Memory B cell (primary cell): Measurements from ENCODE around the gene ANKRD29.
A peak's percentile ranks its signal among the peaks of the same experiment; 100 is the strongest.

Source experiments
- ATAC-seq: fragments of 150-1000 bp; cut with Tn5 transposase; 2 replicates; pipeline ENCODE4 v1.10.0; 2021; ENCODE audit warnings: low read depth, mild to moderate bottlenecking, moderate library complexity
- DNase-seq, 2 donors: peaks; one replicate each; pipeline ENCODE4 v3.0.0; 2022; ENCODE audit warnings: low spot score in 2 of 2
- H3K27ac Mint-ChIP-seq: one replicate; pipeline ENCODE4 v1.8.0; 2022; ENCODE audit warnings: mild to moderate bottlenecking, moderate library complexity, mixed read lengths
- H3K27me3 Mint-ChIP-seq: one replicate; pipeline ENCODE4 v1.8.0; 2022; ENCODE audit warnings: mixed read lengths
- H3K36me3 Mint-ChIP-seq: one replicate; pipeline ENCODE4 v1.8.0; 2022; ENCODE audit warnings: mild to moderate bottlenecking, mixed read lengths
- H3K4me1 Mint-ChIP-seq: one replicate; pipeline ENCODE4 v1.8.0; 2022; ENCODE audit warnings: mixed read lengths
- H3K4me3 Mint-ChIP-seq: one replicate; pipeline ENCODE4 v1.8.0; 2022; ENCODE audit warnings: mild to moderate bottlenecking, moderate library complexity, mixed read lengths
- H3K9me3 Mint-ChIP-seq: one replicate; pipeline ENCODE4 v1.8.0; 2022; ENCODE audit warnings: mixed read lengths

ANKRD29 gene

DNA sequence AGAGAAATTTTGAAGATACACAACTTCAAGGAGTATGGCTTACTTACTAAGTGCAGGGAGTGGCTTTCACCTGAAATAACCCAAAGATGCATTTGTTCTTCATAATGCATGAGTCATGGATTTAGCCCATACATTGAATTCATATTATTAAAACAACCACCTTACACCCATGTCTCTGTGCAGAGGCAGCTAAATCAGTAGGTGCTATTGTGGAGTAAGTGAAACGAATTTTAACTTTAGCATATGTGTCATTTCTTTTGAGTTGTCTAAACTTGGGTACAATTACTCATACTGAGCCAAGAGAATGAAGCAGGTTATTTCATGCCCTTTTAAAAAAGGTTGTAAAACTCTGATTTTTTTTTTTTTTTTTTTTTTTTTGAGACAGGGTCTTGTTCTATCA lies 11.0 kb upstream of the ANKRD29 start:
- Mint-ChIP-seq H3K4me3 (no peak overlapping the region), H3K27me3 (peaks cover 18% of the 10 kb centered on the region), H3K9me3 (no peaks in the 10 kb centered on the region), H3K4me1 (no peaks in the 10 kb centered on the region), H3K27ac (no peak overlapping the region), H3K36me3 (no peaks in the 10 kb centered on the region)
- ATAC-seq (no peak), DNase-seq (no peak)

DNA sequence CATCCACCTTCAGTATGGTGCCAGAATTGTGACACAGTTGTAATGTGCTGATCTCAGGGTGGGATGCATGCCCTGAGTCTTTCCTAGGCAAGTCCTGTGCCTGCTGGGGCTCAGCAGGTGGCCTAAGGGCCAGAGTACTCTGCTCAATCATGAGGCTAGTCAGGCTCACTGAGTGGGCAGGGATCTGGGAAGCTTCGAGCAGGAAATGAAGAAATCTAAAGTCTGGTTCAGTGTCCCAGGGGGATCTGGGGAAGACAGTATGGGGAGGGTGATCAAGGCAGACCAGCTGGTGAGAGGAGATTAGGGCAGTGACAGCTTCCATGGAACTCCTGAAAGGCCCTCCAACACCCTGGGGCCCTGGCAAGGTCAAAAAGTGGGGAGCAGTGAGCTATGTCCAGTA lies 8.9 kb upstream of the ANKRD29 start:
- Mint-ChIP-seq H3K36me3 (no peaks in the 10 kb centered on the region), H3K27ac (no peak overlapping the region), H3K9me3 (no peaks in the 10 kb centered on the region), H3K4me3 (no peak overlapping the region), H3K27me3 (peaks cover 19% of the 10 kb centered on the region), H3K4me1 (no peaks in the 10 kb centered on the region)
- ATAC-seq, result no peak
- no peak for DNase-seq

DNA sequence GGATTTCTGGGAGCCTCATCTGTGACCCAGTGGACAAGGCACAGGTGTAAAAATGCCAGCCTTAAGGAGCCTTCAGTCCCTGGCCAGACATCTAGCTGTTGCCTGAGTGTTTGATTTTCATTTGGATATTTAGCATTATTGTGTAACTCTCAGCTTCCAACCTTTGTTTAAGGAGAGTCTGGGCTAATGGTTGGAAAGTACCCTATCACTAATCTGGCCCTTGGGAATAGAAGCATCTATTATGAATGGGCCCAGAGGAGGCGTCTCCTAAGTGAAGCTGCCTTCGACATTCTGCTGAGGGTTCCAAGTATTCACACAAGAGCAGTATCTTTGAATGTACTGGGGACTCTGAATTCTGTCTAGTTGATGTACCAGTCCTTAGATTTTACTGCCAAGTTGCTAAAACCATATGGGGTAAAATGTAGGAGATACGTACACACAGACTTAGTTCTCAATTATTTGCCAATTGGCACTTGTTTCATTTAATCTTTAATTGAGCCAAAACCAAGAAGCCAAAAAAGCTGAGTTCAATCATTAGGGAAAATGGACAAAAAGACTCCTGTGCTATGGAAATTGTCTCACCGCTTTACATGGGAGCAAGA lies 7.2 kb upstream of the ANKRD29 start:
- Mint-ChIP-seq H3K36me3 (no peaks in the 10 kb centered on the region), H3K4me3 (no peak overlapping the region), H3K27ac (no peak overlapping the region), H3K9me3 (no peaks in the 10 kb centered on the region), H3K4me1 (no peaks in the 10 kb centered on the region), H3K27me3 (peaks cover 23% of the 10 kb centered on the region)
- no peak for DNase-seq
- no peak for ATAC-seq

GRCh38 chr18:23669202-23669766 lies 6.6 kb upstream of the ANKRD29 start:
- Mint-ChIP-seq H3K9me3 (no peaks in the 10 kb centered on the region), H3K27me3 (peaks cover 22% of the 10 kb centered on the region), H3K4me1 (no peaks in the 10 kb centered on the region), H3K27ac (no peak overlapping the region), H3K4me3 (no peak overlapping the region), H3K36me3 (no peaks in the 10 kb centered on the region)
- ATAC-seq (no peak), DNase-seq (no peak)

DNA sequence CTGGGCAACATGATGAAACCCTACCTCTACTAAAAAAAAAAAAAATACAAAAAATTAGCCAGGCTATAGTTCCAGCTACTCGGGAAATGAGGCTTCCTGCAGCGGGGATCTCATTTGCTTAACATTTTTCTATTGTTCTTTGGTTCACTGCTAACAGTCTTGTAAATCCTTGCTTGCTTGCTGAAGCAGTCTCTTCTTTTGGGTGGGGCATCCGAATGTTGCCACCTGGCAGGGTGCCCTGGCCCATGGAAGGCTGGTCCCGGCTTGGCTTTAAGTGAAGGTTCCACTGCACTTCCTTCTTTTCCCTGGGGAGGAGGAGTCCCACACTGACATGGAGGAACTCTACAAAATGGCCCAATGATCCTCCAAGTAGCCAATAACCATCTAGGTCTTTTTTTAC lies 6.0 kb upstream of the ANKRD29 start:
- no peak for ATAC-seq
- DNase-seq, result no peak
- Mint-ChIP-seq H3K9me3 (no peaks in the 10 kb centered on the region), H3K27ac (no peak overlapping the region), H3K27me3 (peaks cover 22% of the 10 kb centered on the region), H3K4me1 (no peaks in the 10 kb centered on the region), H3K4me3 (no peak overlapping the region), H3K36me3 (no peaks in the 10 kb centered on the region)

GRCh38 chr18:23667114-23667513 lies 4.4 kb upstream of the ANKRD29 start:
- Mint-ChIP-seq H3K4me1 (peaks cover 4% of the 10 kb centered on the region), H3K36me3 (peaks cover 2% of the 10 kb centered on the region), H3K9me3 (no peaks in the 10 kb centered on the region), H3K4me3 (no peak overlapping the region), H3K27ac (no peak overlapping the region), H3K27me3 (peaks cover 22% of the 10 kb centered on the region)
- ATAC-seq, result no peak
- DNase-seq, result no peak

- Mint-ChIP-seq H3K4me1 (peaks cover 6% of the 10 kb centered on the region), H3K27me3 (peaks cover 28% of the 10 kb centered on the region), H3K4me3 (no peak overlapping the region)
These were observed 2.0 kb upstream of the ANKRD29 start for GRCh38 chr18:23664674-23665073.

DNA sequence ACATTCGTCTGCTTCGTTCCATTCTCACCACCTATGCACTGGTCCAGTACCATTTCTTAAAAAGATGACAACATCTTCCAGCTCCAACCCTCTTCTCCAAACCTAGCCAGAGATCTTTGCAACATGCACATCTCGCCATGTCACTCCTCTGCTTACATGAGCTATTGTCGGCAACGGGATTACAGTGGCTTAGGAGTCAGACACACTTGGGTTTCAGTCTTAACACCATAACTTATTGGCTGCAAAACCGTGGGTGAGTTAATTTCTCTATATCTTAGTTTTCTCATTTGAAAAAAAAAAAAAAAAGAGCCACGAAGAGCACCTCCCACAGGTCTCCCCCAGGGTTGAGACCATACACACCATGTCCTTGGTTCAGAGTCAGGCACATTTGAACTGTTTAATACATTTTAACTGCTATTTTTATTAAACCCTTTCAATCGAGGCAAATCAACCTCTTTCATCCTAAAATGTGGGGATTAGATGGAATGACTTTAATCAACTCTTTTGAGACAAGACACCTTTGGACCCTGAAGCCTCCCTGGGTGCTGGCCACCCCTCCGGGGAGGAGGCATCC lies 889 bp downstream of the ANKRD29 start:
- Mint-ChIP-seq H3K27ac (no peak overlapping the region), H3K4me1 (peaks cover 6% of the 10 kb centered on the region), H3K36me3 (peaks cover 4% of the 10 kb centered on the region), H3K27me3 (peaks cover 30% of the 10 kb centered on the region), H3K9me3 (no peaks in the 10 kb centered on the region), H3K4me3 (peak overlapping the region; percentile 60)
- ATAC-seq (no peak), DNase-seq (no peak)

More at GRCh38 chr18:23664674-23665073, 2.0 kb upstream of the ANKRD29 start:
- ATAC-seq (no peak), DNase-seq (no peak)
- H3K27ac Mint-ChIP-seq, result no peak overlapping the region
- H3K9me3 Mint-ChIP-seq, result no peaks in the 10 kb centered on the region
- peaks cover 4% of the 10 kb centered on the region for H3K36me3 Mint-ChIP-seq

GRCh38 chr18:23658285-23658684 lies 4.4 kb downstream of the ANKRD29 start:
- Mint-ChIP-seq H3K9me3 (no peaks in the 10 kb centered on the region), H3K27ac (no peak overlapping the region), H3K4me1 (peaks cover 6% of the 10 kb centered on the region), H3K4me3 (no peak overlapping the region), H3K36me3 (peaks cover 4% of the 10 kb centered on the region), H3K27me3 (peaks cover 24% of the 10 kb centered on the region)
- no peak for ATAC-seq
- no peak for DNase-seq

DNA sequence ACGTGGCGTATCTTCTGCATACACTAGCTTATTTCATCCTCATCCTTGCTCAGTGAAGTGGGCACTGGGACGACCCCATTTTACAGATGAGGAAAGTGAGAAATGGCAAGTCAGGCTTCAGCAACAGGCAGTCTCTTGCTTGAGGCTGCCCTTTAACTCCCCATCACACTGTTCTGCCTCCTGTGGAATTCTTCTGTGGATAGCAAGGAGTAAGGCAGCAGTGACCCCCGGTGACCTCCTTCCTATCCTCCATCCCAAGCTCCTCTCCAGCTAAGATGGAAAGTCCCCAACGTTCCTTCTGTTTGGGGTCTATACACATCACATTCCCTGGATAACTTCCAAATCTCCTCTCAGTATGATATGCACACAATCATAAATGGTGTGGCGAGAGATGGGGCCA lies 10.5 kb downstream of the ANKRD29 start:
- no peaks in the 10 kb centered on the region for H3K4me1 Mint-ChIP-seq
- DNase-seq, result no peak

DNA sequence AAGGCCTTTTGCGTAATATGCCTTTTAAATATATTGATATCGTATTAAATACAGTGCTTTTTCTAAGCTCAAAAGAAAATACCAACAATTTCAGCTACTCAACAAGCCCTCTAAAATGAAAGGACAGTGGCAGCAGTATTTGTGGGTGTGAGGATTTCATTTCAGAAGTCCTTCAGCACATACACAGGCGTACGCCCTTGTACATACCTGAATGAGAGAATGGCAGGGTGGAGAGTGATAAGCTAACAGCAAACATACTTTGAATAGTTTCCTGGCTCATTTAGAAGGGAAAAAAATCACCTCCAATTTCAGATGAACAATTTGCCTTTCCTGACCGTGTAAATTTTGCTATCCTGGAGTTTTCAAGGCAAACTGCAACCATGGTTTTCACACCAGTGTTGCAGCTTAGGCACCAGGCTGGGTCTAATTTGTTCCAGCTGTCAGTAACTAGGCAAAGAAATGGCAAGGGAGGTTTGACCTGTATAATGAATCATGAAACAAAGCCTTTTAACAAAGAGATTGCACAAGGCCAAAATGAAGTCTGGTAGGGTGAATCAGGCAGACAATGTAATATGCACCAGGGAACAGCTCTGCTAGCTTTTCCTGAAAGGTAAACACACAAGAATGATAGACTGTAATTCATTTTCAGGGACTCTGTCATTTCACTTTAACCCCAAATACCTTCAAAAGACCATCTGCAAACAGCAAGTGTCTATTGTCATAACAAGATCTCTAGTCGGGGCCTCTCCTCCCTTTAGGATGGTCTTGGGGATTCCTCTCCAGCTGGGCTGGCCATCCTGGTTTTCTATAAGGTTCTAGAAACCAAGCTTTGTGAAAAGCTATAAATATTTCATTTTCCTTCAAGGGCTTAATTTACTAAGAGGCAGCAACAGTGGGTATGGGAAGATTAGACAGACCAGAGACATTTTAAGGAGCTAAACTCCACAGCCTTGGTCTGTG lies 11.5 kb downstream of the ANKRD29 start:
- no peak overlapping the region for H3K27ac Mint-ChIP-seq
- H3K27me3 Mint-ChIP-seq, result peaks cover 13% of the 10 kb centered on the region
- H3K4me3 Mint-ChIP-seq, result no peak overlapping the region
- no peaks in the 10 kb centered on the region for H3K36me3 Mint-ChIP-seq
- ATAC-seq, result no peak
- no peaks in the 10 kb centered on the region for H3K4me1 Mint-ChIP-seq
- H3K9me3 Mint-ChIP-seq, result no peaks in the 10 kb centered on the region
- DNase-seq, result no peak

More for the DNA sequence above, 10.5 kb downstream of the ANKRD29 start:
- no peak overlapping the region for H3K27ac Mint-ChIP-seq
- no peak overlapping the region for H3K4me3 Mint-ChIP-seq
- no peaks in the 10 kb centered on the region for H3K36me3 Mint-ChIP-seq
- H3K9me3 Mint-ChIP-seq, result no peaks in the 10 kb centered on the region
- H3K27me3 Mint-ChIP-seq, result peaks cover 18% of the 10 kb centered on the region
- no peak for ATAC-seq

- DNase-seq (no peak), ATAC-seq (no peak)
- Mint-ChIP-seq H3K9me3 (no peaks in the 10 kb centered on the region), H3K36me3 (no peaks in the 10 kb centered on the region), H3K27me3 (peaks cover 16% of the 10 kb centered on the region), H3K4me3 (no peak overlapping the region), H3K27ac (no peak overlapping the region), H3K4me1 (no peaks in the 10 kb centered on the region)
These were observed 13.6 kb downstream of the ANKRD29 start for GRCh38 chr18:23648940-23649607.

DNA sequence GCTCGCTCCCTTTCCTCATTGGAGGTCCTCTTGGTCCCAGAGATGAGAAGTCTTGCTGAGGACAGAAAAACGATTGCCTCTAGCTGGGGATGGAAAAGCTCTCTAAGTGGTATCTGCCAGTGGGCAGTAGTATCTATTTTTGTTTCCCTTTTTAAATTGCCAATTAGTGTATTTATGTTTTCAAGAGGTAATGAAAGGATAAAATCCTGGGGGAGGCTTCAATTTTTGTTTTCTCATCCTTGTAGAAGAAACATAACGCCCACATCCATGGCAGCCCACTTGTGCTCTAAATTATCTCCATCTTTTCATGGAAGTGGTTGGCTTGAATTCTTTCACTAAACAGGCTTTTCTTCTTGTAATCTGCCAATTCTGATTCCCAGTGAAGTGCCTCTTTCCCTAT lies 14.3 kb downstream of the ANKRD29 start:
- Mint-ChIP-seq H3K4me3 (no peak overlapping the region), H3K27me3 (peaks cover 16% of the 10 kb centered on the region), H3K36me3 (no peaks in the 10 kb centered on the region), H3K4me1 (no peaks in the 10 kb centered on the region), H3K9me3 (no peaks in the 10 kb centered on the region), H3K27ac (no peak overlapping the region)
- ATAC-seq, result no peak
- no peak for DNase-seq

- Mint-ChIP-seq H3K27ac (no peak overlapping the region), H3K27me3 (peaks cover 15% of the 10 kb centered on the region)
These were observed 16.4 kb downstream of the ANKRD29 start for GRCh38 chr18:23646282-23646681.

More at GRCh38 chr18:23646282-23646681, 16.4 kb downstream of the ANKRD29 start:
- ATAC-seq, result no peak
- Mint-ChIP-seq H3K4me1 (no peaks in the 10 kb centered on the region), H3K9me3 (no peaks in the 10 kb centered on the region), H3K4me3 (no peak overlapping the region), H3K36me3 (no peaks in the 10 kb centered on the region)
- no peak for DNase-seq
